Measurements from ENCODE around the gene CDADC1.

- no peak for TF ChIP-seq ZFP30 (CRISPR knock-in tag; IDR thresholded peaks at IDR 0.05)
- no peak for TF ChIP-seq PPARA (CRISPR knock-in tag; IDR thresholded peaks at IDR 0.05; ENCODE audit: borderline replicate concordance)
- TF ChIP-seq ARNTL (CRISPR knock-in tag; IDR thresholded peaks at IDR 0.05; ENCODE audit: borderline replicate concordance, low read depth), result no peak
- TF ChIP-seq ZNF8 (CRISPR knock-in tag; IDR thresholded peaks at IDR 0.05), result no peak
- TF ChIP-seq TCF4 (CRISPR knock-in tag; IDR thresholded peaks at IDR 0.05; ENCODE audit: borderline replicate concordance), result no peak
- TF ChIP-seq ESRRG (CRISPR knock-in tag; IDR thresholded peaks at IDR 0.05), result no peak
- TF ChIP-seq SNAI2 (CRISPR knock-in tag; IDR thresholded peaks at IDR 0.05), result no peak
- no peak for TF ChIP-seq TOX (CRISPR knock-in tag; IDR thresholded peaks at IDR 0.05; ENCODE audit: borderline replicate concordance)
- TF ChIP-seq PATZ1 (CRISPR knock-in tag; IDR thresholded peaks at IDR 0.05; ENCODE audit: borderline replicate concordance), result no peak
- no peak for TF ChIP-seq CSDC2 (CRISPR knock-in tag; IDR thresholded peaks at IDR 0.05)
- TF ChIP-seq OSR1 (CRISPR knock-in tag; IDR thresholded peaks at IDR 0.05), result no peak
- no peak for TF ChIP-seq CREB5 (CRISPR knock-in tag; IDR thresholded peaks at IDR 0.05; ENCODE audit: low read depth)
These were observed 2.6 kb upstream of the CDADC1 start for GRCh38 chr13:49245101-49245500.
